OCI-LY7 (cell line): ENCODE measurements around the gene C20orf173.

Experiments used
- EZH2phosphoT487 ChIP-seq: fragments of 200-600 bp; sonication (generic); IDR thresholded peaks from 2 replicates; pipeline ENCODE4 v1.6.1; 2018; ENCODE audit warnings: low read depth, borderline replicate concordance, mild to moderate bottlenecking, mixed run types, antibody characterized with exemption, low read length, moderate library complexity, mixed read lengths
- TF ChIP-seq, protein P1 (sequence below): fragments of 200-600 bp; sonication (generic); conservative IDR thresholded peaks from 2 replicates; pipeline ENCODE4 v1.5.1; 2014; ENCODE audit warnings: mild to moderate bottlenecking, antibody characterized with exemption, low read length, moderate library complexity, mixed read lengths

- TF ChIP-seq, protein P1, sequence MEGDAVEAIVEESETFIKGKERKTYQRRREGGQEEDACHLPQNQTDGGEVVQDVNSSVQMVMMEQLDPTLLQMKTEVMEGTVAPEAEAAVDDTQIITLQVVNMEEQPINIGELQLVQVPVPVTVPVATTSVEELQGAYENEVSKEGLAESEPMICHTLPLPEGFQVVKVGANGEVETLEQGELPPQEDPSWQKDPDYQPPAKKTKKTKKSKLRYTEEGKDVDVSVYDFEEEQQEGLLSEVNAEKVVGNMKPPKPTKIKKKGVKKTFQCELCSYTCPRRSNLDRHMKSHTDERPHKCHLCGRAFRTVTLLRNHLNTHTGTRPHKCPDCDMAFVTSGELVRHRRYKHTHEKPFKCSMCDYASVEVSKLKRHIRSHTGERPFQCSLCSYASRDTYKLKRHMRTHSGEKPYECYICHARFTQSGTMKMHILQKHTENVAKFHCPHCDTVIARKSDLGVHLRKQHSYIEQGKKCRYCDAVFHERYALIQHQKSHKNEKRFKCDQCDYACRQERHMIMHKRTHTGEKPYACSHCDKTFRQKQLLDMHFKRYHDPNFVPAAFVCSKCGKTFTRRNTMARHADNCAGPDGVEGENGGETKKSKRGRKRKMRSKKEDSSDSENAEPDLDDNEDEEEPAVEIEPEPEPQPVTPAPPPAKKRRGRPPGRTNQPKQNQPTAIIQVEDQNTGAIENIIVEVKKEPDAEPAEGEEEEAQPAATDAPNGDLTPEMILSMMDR = peak; percentile 83
- TF ChIP-seq EZH2phosphoT487 = no peak
Measured at GRCh38 chr20:35561268-35561667, 31.8 kb upstream of the C20orf173 start.
